ENCODE results near the gene B4GALT2. TPM values are rescaled to one million over a fixed set of nuclear protein-coding genes. Genes with fewer than 3 reads are reported as not detected.

Gene B4GALT2
- total RNA-seq, 6 donors from 2014 or later, result 11.5 to 33.0 (median 18.1) TPM

DNA sequence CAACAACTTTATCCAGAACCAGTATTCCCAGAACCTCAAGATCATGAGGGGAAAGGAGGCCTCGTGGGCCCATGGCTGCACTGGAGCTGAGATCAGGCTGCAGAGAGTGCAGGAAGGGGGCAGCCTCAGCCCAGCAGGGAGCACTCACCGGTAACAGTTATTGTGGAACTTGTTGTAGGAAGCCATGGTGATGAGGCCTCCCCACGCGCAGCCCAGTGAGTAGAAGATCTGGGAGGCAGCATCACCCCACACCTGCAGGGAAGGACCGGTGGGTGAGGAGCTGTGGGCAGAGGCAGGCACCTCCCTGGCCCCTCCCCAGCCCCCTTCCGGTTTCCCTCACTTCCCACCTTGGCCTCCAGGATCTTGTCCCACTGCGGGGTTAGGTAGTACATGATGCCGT, 23.2 kb downstream of the B4GALT2 start:
- no peak overlapping the region for H3K4me3 ChIP-seq
- ATAC-seq (ENCODE audit: low FRiP score in 2 of 2), result no peak

DNA sequence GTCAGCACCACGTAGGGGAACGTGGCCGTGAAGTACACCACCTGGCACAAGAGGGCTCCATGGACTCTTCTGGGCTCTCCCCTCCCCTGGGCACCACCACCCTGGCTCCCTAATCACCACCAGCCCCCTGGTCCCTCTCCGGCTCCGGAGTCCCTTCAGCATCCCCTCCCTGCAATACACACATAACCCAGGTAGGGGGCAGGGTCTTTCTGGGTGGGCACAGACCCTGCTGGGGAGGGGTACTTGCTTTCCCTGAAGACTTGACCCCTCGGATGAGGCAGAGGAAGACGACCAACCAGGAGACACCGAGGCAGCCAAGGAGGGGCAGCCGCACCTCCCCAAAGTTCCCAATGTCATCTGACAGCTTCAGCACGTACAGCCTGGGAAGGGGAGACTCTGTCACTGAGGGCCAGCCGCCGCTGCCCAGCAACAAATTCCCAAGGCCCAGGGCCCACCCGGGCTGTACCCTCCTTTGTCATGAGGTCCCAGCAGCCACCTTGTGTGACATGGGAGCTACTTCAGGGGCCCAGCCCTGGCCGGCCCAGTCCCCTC, 23.7 kb downstream of the B4GALT2 start:
- Histone ChIP-seq H3K4me3 (no peak overlapping the region), H3K36me3 (peaks cover 0 to 30% (median 14%) of the 10 kb centered on the region in 4 donors), H3K9me3 (no peaks in the 10 kb centered on the region), H3K27ac (no peak overlapping the region), H3K27me3 (no peaks in the 10 kb centered on the region), H3K4me1 (peaks cover 0 to 5% (median 2%) of the 10 kb centered on the region in 4 donors)
- no peak for ATAC-seq (ENCODE audit: low FRiP score in 2 of 2)
- no peak for DNase-seq
- TF ChIP-seq EP300 (IDR thresholded peaks at IDR 0.05) (no peak), POLR2A (IDR thresholded peaks at IDR 0.05) (no peak)
- 84% methylated on average over 9 to 12 of the region's 14 CpGs for WGBS, 2 donors

More for the DNA sequence above, 23.2 kb downstream of the B4GALT2 start:
- no peaks in the 10 kb centered on the region for H3K27me3 ChIP-seq
- no peaks in the 10 kb centered on the region for H3K9me3 ChIP-seq
- H3K27ac ChIP-seq, result no peak overlapping the region
- peaks cover 0 to 5% (median 2%) of the 10 kb centered on the region in 4 donors for H3K4me1 ChIP-seq
- DNase-seq, result no peak
- peaks cover 0 to 30% (median 14%) of the 10 kb centered on the region in 4 donors for H3K36me3 ChIP-seq
- 81 to 86% methylated on average over 6 to 8 of the region's 8 CpGs for WGBS, 2 donors
- TF ChIP-seq, protein P1, sequence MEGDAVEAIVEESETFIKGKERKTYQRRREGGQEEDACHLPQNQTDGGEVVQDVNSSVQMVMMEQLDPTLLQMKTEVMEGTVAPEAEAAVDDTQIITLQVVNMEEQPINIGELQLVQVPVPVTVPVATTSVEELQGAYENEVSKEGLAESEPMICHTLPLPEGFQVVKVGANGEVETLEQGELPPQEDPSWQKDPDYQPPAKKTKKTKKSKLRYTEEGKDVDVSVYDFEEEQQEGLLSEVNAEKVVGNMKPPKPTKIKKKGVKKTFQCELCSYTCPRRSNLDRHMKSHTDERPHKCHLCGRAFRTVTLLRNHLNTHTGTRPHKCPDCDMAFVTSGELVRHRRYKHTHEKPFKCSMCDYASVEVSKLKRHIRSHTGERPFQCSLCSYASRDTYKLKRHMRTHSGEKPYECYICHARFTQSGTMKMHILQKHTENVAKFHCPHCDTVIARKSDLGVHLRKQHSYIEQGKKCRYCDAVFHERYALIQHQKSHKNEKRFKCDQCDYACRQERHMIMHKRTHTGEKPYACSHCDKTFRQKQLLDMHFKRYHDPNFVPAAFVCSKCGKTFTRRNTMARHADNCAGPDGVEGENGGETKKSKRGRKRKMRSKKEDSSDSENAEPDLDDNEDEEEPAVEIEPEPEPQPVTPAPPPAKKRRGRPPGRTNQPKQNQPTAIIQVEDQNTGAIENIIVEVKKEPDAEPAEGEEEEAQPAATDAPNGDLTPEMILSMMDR (IDR thresholded peaks at IDR 0.05), result no peak
- TF ChIP-seq POLR2AphosphoS5 (IDR thresholded peaks at IDR 0.05), result no peak
- TF ChIP-seq EP300 (IDR thresholded peaks at IDR 0.05), result no peak
- no peak for TF ChIP-seq POLR2A (IDR thresholded peaks at IDR 0.05)

DNA sequence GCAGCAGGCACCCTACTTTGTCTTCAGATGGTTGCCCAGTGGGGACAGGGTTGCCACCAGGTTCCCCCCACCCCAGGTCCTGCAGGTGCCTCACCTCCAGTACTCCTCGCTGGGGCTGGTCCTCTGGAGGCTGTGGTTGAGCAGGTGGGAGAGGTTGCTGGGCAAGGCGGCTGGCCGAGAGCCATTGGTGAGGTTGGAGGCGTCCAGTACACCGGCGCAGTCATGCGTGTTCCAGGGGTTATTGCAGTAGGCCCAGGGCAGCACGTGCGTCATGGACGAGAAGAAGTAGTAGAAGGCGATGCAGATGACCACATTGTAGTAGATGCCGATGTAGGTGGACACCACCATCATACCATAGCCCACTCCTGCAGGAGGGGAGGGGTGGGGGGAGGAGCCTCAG, 29.2 kb downstream of the B4GALT2 start:
- no peak overlapping the region for H3K27ac ChIP-seq
- peaks cover 0 to 4% (median 2%) of the 10 kb centered on the region in 4 donors for H3K36me3 ChIP-seq
- no peaks in the 10 kb centered on the region for H3K9me3 ChIP-seq
- H3K27me3 ChIP-seq, result no peaks in the 10 kb centered on the region
- H3K4me3 ChIP-seq, result no peak overlapping the region
- TF ChIP-seq POLR2AphosphoS5 (IDR thresholded peaks at IDR 0.05), result no peak
- TF ChIP-seq EP300 (IDR thresholded peaks at IDR 0.05), result no peak
- TF ChIP-seq, protein P1 (IDR thresholded peaks at IDR 0.05), result no peak
- no peak for TF ChIP-seq POLR2A (IDR thresholded peaks at IDR 0.05)
- peaks cover 0 to 5% (median 2%) of the 10 kb centered on the region in 4 donors for H3K4me1 ChIP-seq
- WGBS, 2 donors, result 92 to 97% methylated on average over 12 of the region's 12 CpGs
- DNase-seq (no peak), ATAC-seq (ENCODE audit: low FRiP score in 2 of 2) (no peak)

DNA sequence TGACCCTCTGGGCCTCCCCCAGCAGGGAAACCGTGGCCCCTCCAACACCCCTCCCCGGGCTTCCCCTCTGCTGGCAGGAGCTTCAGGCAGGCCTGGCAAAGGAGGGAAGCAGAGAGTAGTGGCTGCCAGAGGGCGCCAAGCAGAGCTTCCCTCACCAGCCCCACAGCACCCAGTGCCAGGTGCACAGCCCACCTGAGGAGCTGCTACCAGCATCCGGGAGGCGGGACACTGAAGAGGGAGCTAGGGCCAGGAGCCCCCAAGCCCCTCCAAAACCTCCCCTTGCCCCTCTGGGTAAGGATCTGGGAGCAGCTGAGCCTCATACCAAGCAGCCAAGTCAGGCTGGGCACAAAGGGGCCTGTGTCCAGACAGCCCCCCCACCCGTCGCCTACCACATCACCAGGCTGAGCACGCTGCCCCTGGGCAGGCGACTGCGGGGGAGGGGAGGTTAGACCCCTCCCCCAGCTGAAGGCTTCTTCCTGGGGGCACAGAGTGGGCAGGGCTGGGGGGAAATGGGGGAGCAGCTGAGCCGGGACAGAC, 32.0 kb downstream of the B4GALT2 start:
- no peak for DNase-seq
- Histone ChIP-seq H3K9me3 (no peaks in the 10 kb centered on the region), H3K36me3 (peaks cover 0 to 4% (median 2%) of the 10 kb centered on the region in 4 donors), H3K27me3 (no peaks in the 10 kb centered on the region), H3K27ac (no peak overlapping the region), H3K4me3 (no peak overlapping the region), H3K4me1 (peaks cover 0 to 1% (median 0%) of the 10 kb centered on the region in 4 donors)
- TF ChIP-seq, protein P1 (IDR thresholded peaks at IDR 0.05), result no peak
- no peak for TF ChIP-seq EP300 (IDR thresholded peaks at IDR 0.05)
- no peak for TF ChIP-seq POLR2AphosphoS5 (IDR thresholded peaks at IDR 0.05)
- no peak for TF ChIP-seq POLR2A (IDR thresholded peaks at IDR 0.05)
- 89 to 94% methylated on average over 4 to 10 of the region's 11 CpGs for WGBS, 2 donors
- ATAC-seq (ENCODE audit: low FRiP score in 2 of 2), result no peak

DNA sequence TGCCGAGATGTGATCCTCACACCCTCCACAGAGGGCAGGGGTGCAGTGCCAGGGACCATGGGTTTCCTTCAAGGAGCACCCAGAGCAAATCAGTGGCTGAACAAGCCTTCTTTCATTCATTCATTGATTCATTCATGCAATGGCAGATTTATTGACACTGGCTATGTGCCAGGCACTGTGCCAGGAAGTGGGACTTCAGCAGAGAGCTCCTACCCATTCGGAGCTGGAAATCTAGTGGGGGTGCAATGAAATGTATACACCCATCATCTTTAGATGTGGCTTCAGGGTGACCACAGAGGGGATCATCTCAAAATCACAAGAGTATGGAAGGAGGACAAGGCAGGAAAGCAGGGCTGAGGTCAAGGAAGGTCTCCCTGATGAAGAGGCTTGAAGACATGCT, 33.4 kb downstream of the B4GALT2 start:
- no peak for ATAC-seq (ENCODE audit: low FRiP score in 2 of 2)
- 13 to 66% methylated on average over 1 to 2 of the region's 2 CpGs for whole genome bisulfite sequencing, 2 donors
- peaks cover 0 to 4% (median 2%) of the 10 kb centered on the region in 4 donors for H3K36me3 ChIP-seq

More for the DNA sequence above, 33.4 kb downstream of the B4GALT2 start:
- no peaks in the 10 kb centered on the region for H3K4me1 ChIP-seq
- no peak overlapping the region for H3K27ac ChIP-seq
- TF ChIP-seq EP300 (IDR thresholded peaks at IDR 0.05), result no peak
- TF ChIP-seq, protein P1 (IDR thresholded peaks at IDR 0.05), result no peak
- no peak for TF ChIP-seq POLR2AphosphoS5 (IDR thresholded peaks at IDR 0.05)
- TF ChIP-seq POLR2A (IDR thresholded peaks at IDR 0.05), result no peak
- DNase-seq, result no peak
- no peak overlapping the region for H3K4me3 ChIP-seq
- H3K9me3 ChIP-seq, result no peaks in the 10 kb centered on the region
- no peaks in the 10 kb centered on the region for H3K27me3 ChIP-seq

All from upper lobe of left lung (tissue), 6 donors.